GM23338 (cell line): ENCODE measurements around the gene ZEB2. TPM values are rescaled to one million over a fixed set of nuclear protein-coding genes. Genes with fewer than 3 reads are reported as not detected.

Experiments used
- ATAC-seq: fragments of 200-7000 bp; cut with Tn5 transposase; 3 replicates; pipeline ENCODE4 v1.9.1; 2020
- DNase-seq: peaks from one replicate; pipeline ENCODE4 v3.0.0-alpha.2; 2015; ENCODE audit warnings: low spot score
- H2AFZ ChIP-seq: fragments of 200-600 bp; sonication (generic); 2 replicates; pipeline ENCODE4 v1.8.0; 2016; ENCODE audit warnings: antibody characterized with exemption, mild to moderate bottlenecking, moderate library complexity
- H3F3A ChIP-seq: fragments of 200-600 bp; sonication (generic); replicated peaks from 2 replicates; pipeline ENCODE4 v1.8.0; 2017; ENCODE audit warnings: antibody characterized with exemption, mixed run types, low read depth
- H3K27ac ChIP-seq: fragments of 200-600 bp; sonication (generic); 2 replicates; pipeline ENCODE4 v1.6.1; 2016; ENCODE audit warnings: low read depth
- H3K27me3 ChIP-seq: fragments of 200-600 bp; sonication (generic); 2 replicates; pipeline ENCODE4 v1.8.0; 2016; ENCODE audit warnings: mild to moderate bottlenecking, mixed run types, moderate library complexity; ENCODE audit not compliant: insufficient read depth
- H3K36me3 ChIP-seq: fragments of 200-600 bp; sonication (generic); 2 replicates; pipeline ENCODE4 v1.8.0; 2016; ENCODE audit warnings: mild to moderate bottlenecking; ENCODE audit not compliant: insufficient read depth
- H3K4me1 ChIP-seq: fragments of 200-600 bp; sonication (generic); 2 replicates; pipeline ENCODE4 v1.8.0; 2016; ENCODE audit warnings: mild to moderate bottlenecking, moderate library complexity; ENCODE audit not compliant: insufficient read depth
- H3K4me2 ChIP-seq: fragments of 200-600 bp; sonication (generic); 2 replicates; pipeline ENCODE4 v1.7.1; 2017; ENCODE audit warnings: mixed run types
- H3K4me3 ChIP-seq: fragments of 200-600 bp; sonication (generic); 2 replicates; pipeline ENCODE4 v1.6.1; 2016; ENCODE audit warnings: mixed run types
- H3K79me2 ChIP-seq: fragments of 200-600 bp; sonication (generic); replicated peaks from 2 replicates; pipeline ENCODE4 v1.8.0; 2017; ENCODE audit warnings: mild to moderate bottlenecking; ENCODE audit not compliant: insufficient read depth
- H3K9me2 ChIP-seq: fragments of 200-600 bp; sonication (generic); 2 replicates; pipeline ENCODE4 v1.8.0; 2017; ENCODE audit not compliant: insufficient read depth
- H4K20me1 ChIP-seq: fragments of 200-600 bp; sonication (generic); replicated peaks from 2 replicates; pipeline ENCODE4 v1.8.0; 2017; ENCODE audit warnings: mild to moderate bottlenecking; ENCODE audit not compliant: insufficient read depth
- H3K27ac Mint-ChIP-seq: 2 replicates; pipeline ENCODE4 v1.8.0; 2020; ENCODE audit warnings: inconsistent platforms, mild to moderate bottlenecking, moderate library complexity, mixed read lengths
- H3K27me3 Mint-ChIP-seq: 3 replicates; pipeline ENCODE4 v1.8.0; 2022; ENCODE audit warnings: low read depth, mild to moderate bottlenecking, moderate library complexity, mixed read lengths, inconsistent platforms; ENCODE audit not compliant: insufficient read depth, poor library complexity
- H3K36me3 Mint-ChIP-seq: 3 replicates; pipeline ENCODE4 v1.8.0; 2021; ENCODE audit warnings: low read depth, mild to moderate bottlenecking, inconsistent platforms, moderate library complexity, mixed read lengths
- H3K4me1 Mint-ChIP-seq: 3 replicates; pipeline ENCODE4 v1.8.0; 2020; ENCODE audit warnings: mild to moderate bottlenecking, inconsistent platforms, mixed read lengths
- H3K4me3 Mint-ChIP-seq: 3 replicates; pipeline ENCODE4 v1.8.0; 2021; ENCODE audit warnings: moderate library complexity, mild to moderate bottlenecking, inconsistent platforms, mixed read lengths
- H3K9me3 Mint-ChIP-seq: 3 replicates; pipeline ENCODE4 v1.8.0; 2020; ENCODE audit warnings: moderate library complexity, mild to moderate bottlenecking, inconsistent platforms, mixed read lengths
- CREB1 ChIP-seq: fragments of 250-450 bp; sonication (Bioruptor Pico); IDR thresholded peaks from 2 replicates; pipeline ENCODE4 v1.5.0; 2020; ENCODE audit warnings: low read depth, mild to moderate bottlenecking, moderate library complexity
- CTCF ChIP-seq, 2 experiments: fragments of 200-600 bp in 1 of 2; sonication (generic) in 1 of 2; conservative IDR thresholded peaks; 2 replicates each; pipeline versions ENCODE4 v1.5.1 to v1.6.1; 2016 to 2017; ENCODE audit warnings: antibody characterized with exemption in 2 of 2, low read depth in 2 of 2, mild to moderate bottlenecking in 2 of 2, moderate library complexity in 1 of 2
- EZH2 ChIP-seq: fragments of 200-600 bp; sonication (generic); IDR thresholded peaks from one replicate; pipeline ENCODE4 v1.8.0; 2017; ENCODE audit warnings: antibody characterized with exemption, mild to moderate bottlenecking, low read depth; ENCODE audit not compliant: unreplicated experiment
- EZH2phosphoT487 ChIP-seq: fragments of 200-600 bp; sonication (generic); IDR thresholded peaks from one replicate; pipeline ENCODE4 v1.8.1; 2018; ENCODE audit warnings: antibody characterized with exemption; ENCODE audit not compliant: unreplicated experiment
- JUNB ChIP-seq: IDR thresholded peaks from one replicate; pipeline ENCODE4 v1.6.1; 2016; ENCODE audit warnings: antibody characterized with exemption; ENCODE audit not compliant: unreplicated experiment
- NANOG ChIP-seq: IDR thresholded peaks from 2 replicates; pipeline ENCODE4 v1.6.1; 2016; ENCODE audit warnings: antibody characterized with exemption, borderline replicate concordance
- POLR2AphosphoS5 ChIP-seq: IDR thresholded peaks from 2 replicates; pipeline ENCODE4 v1.6.1; 2016; ENCODE audit warnings: antibody characterized with exemption, low read depth
- REST ChIP-seq: IDR thresholded peaks from one replicate; pipeline ENCODE4 v1.6.1; 2018; ENCODE audit warnings: antibody characterized with exemption; ENCODE audit not compliant: unreplicated experiment
- STAT1 ChIP-seq: IDR thresholded peaks from one replicate; pipeline ENCODE4 v1.6.1; 2016; ENCODE audit warnings: antibody characterized with exemption; ENCODE audit not compliant: unreplicated experiment
- ZNF331 ChIP-seq: fragments of 250-450 bp; sonication (Bioruptor Pico); IDR thresholded peaks from 2 replicates; pipeline ENCODE4 v1.5.0; 2020; ENCODE audit warnings: low read depth, mild to moderate bottlenecking, moderate library complexity
- polyA plus RNA-seq: library from polyadenylated mRNA; unstranded; fragments of >200 nt; fragmentation: Nextera tagmentation; extraction: Ambion mirVana; gene quantifications from 2 replicates; pipeline ENCODE4 v1.2.1, GENCODE V29; 2016
- total RNA-seq: library from RNA; depleted of rRNA; stranded (reverse); fragments of >200 nt; shearing (Covaris generic); gene quantifications from 2 replicates; pipeline ENCODE4 v1.2.3, GENCODE V29; 2014
- TF ChIP-seq, protein P1 (sequence below): IDR thresholded peaks from 2 replicates; pipeline ENCODE4 v1.6.1; 2016; ENCODE audit warnings: antibody characterized with exemption

Gene ZEB2
- total and polyA plus RNA-seq, 2 experiments from 2014 or later: 0.45 TPM; not detected in 1

DNA sequence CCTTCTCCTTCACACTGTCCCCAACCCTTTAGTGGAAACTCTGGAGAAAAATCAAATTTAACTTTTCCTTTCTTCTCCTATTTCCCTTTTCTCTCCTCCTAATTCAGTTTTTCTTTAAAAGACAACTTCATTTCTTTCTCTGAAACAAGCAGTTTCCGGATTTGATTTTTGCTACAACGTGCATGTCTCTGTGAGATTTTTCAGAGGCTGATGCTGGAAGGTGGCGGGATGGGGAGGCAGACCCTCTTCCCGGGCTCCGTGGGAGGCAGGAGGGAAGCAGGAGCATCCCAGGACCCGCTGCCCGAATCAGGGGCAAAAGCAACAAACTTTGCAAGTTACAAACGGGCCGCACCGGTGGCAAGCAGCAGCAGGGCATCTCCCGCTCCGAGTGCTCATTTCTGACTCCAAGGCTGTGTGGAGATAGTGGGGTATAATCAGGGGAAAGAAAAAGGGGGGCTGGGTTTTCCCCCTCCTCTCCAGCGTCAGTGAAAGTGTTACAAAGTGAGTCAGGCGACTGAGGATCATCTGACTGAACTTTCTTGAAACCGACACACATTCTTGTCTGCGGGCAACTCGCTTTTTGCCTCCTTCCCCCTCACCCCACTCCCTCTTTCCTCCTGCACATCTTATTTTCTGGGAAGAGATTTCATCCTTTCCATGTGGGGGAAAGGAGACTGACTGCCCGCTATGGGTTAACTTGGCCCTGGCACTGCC lies 6.4 kb downstream of the ZEB2 start:
- no peak overlapping the region for H2AFZ ChIP-seq

DNA sequence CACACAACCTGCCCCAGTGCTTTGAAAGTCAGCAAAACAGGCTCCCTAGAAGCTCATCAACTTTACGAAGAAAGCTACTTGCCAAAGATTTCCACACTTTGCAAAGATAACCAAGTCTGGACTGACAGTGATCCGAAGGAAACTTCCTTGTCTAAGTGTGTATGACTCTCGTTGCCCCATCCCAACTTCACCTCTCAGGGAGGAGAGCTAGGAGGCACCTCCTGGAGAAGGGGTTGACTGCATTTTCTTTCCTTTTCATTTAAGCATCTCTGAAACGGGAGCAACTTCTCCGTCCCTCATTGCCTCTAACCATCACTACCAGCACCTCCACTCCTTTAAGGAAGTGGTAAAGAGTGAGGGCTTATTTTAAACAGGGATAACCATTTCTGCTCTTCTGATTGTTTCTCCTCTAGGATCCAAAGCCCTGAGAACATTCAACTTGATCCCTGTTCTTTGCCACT lies 7.0 kb downstream of the ZEB2 start:
- no peak overlapping the region for H3K27ac ChIP-seq
- no peak overlapping the region for H2AFZ ChIP-seq
- no peaks in the 10 kb centered on the region; the same call in 2 of the 3 replicates for H3K9me3 Mint-ChIP-seq
- H3K27me3 ChIP-seq: peaks cover 92% of the 10 kb centered on the region
- H3K4me1 Mint-ChIP-seq: peaks cover 70% of the 10 kb centered on the region
- H3K4me2 ChIP-seq: peak overlapping the region; percentile 78
- H3K36me3 ChIP-seq: no peaks in the 10 kb centered on the region
- no peaks in the 10 kb centered on the region for H3K79me2 ChIP-seq
- peaks cover 2% of the 10 kb centered on the region; the same call in 1 of the 2 replicates for H3F3A ChIP-seq
- H3K4me3 Mint-ChIP-seq: peak overlapping the region; percentile 66
- peaks cover 86% of the 10 kb centered on the region for H3K27me3 Mint-ChIP-seq
- H4K20me1 ChIP-seq: peaks cover 15% of the 10 kb centered on the region
- no peak for ATAC-seq
- H3K4me3 ChIP-seq: peak overlapping the region; percentile 58
- TF ChIP-seq EZH2 (peak; percentile 46), ZNF331 (CRISPR knock-in tag) (no peak)
- H3K9me2 ChIP-seq: no peaks in the 10 kb centered on the region
- DNase-seq: peak; percentile 44
- H3K36me3 Mint-ChIP-seq: no peaks in the 10 kb centered on the region; the same call in 2 of the 3 replicates
- no peak overlapping the region for H3K27ac Mint-ChIP-seq
- H3K4me1 ChIP-seq: peaks cover 65% of the 10 kb centered on the region

More for the DNA sequence above, 6.4 kb downstream of the ZEB2 start:
- Mint-ChIP-seq H3K36me3 (no peaks in the 10 kb centered on the region; the same call in 2 of the 3 replicates), H3K4me1 (peaks cover 64% of the 10 kb centered on the region), H3K4me3 (peak overlapping the region; percentile 66), H3K27me3 (peaks cover 79% of the 10 kb centered on the region), H3K9me3 (no peaks in the 10 kb centered on the region; the same call in 2 of the 3 replicates), H3K27ac (no peak overlapping the region)
- H3K27me3 ChIP-seq: peaks cover 92% of the 10 kb centered on the region
- DNase-seq: peak; percentile 68
- peaks cover 18% of the 10 kb centered on the region for H4K20me1 ChIP-seq
- H3F3A ChIP-seq: peaks cover 4% of the 10 kb centered on the region; the same call in 1 of the 2 replicates
- no peak for ATAC-seq
- no peaks in the 10 kb centered on the region for H3K9me2 ChIP-seq
- H3K36me3 ChIP-seq: no peaks in the 10 kb centered on the region
- peak overlapping the region; percentile 58 for H3K4me3 ChIP-seq
- H3K79me2 ChIP-seq: no peaks in the 10 kb centered on the region
- no peak overlapping the region for H3K27ac ChIP-seq
- peaks cover 70% of the 10 kb centered on the region for H3K4me1 ChIP-seq
- H3K4me2 ChIP-seq: peak overlapping the region; percentile 78
- TF ChIP-seq, protein P1, sequence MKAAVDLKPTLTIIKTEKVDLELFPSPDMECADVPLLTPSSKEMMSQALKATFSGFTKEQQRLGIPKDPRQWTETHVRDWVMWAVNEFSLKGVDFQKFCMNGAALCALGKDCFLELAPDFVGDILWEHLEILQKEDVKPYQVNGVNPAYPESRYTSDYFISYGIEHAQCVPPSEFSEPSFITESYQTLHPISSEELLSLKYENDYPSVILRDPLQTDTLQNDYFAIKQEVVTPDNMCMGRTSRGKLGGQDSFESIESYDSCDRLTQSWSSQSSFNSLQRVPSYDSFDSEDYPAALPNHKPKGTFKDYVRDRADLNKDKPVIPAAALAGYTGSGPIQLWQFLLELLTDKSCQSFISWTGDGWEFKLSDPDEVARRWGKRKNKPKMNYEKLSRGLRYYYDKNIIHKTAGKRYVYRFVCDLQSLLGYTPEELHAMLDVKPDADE: no peak
- TF ChIP-seq NANOG (no peak), EZH2 (peak; percentile 53), POLR2AphosphoS5 (no peak)

DNA sequence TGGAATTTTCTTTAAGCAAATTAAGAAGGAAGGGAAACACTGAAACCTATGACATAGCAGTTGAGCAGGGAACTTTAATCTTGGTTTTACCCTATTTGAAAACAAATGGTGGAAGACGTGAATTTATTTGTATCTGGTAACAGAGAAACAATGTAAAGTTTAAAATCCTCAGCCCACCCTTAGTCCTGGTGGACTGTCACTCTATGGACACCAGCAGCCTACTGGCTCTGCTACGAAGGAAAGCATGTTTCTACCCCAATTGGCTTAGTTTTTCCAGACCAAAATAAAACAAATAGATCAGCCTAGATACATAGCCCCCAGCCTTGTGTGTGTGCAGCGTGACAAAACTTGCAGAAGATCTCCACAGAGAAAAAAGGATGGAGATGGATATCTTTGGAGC lies 7.4 kb downstream of the ZEB2 start:
- H3K4me1 ChIP-seq: peaks cover 66% of the 10 kb centered on the region
- H3K9me3 Mint-ChIP-seq: no peaks in the 10 kb centered on the region; the same call in 2 of the 3 replicates
- H2AFZ ChIP-seq: no peak overlapping the region
- peak overlapping the region; percentile 78 for H3K4me2 ChIP-seq
- no peak for ATAC-seq
- no peak overlapping the region for H3K27ac ChIP-seq
- no peaks in the 10 kb centered on the region; the same call in 2 of the 3 replicates for H3K36me3 Mint-ChIP-seq
- no peak overlapping the region for H3K27ac Mint-ChIP-seq
- peaks cover 2% of the 10 kb centered on the region; the same call in 1 of the 2 replicates for H3F3A ChIP-seq
- H3K27me3 Mint-ChIP-seq: peaks cover 90% of the 10 kb centered on the region
- H3K36me3 ChIP-seq: no peaks in the 10 kb centered on the region
- peaks cover 75% of the 10 kb centered on the region for H3K4me1 Mint-ChIP-seq
- no peaks in the 10 kb centered on the region for H3K79me2 ChIP-seq
- H3K4me3 ChIP-seq: peak overlapping the region; percentile 58
- peaks cover 92% of the 10 kb centered on the region for H3K27me3 ChIP-seq
- DNase-seq: no peak
- H3K4me3 Mint-ChIP-seq: peak overlapping the region; percentile 66
- H3K9me2 ChIP-seq: no peaks in the 10 kb centered on the region
- peaks cover 15% of the 10 kb centered on the region for H4K20me1 ChIP-seq
- TF ChIP-seq POLR2AphosphoS5 (no peak), STAT1 (no peak), CTCF (conservative IDR thresholded peaks at IDR 0.05; ENCODE audit: low read depth in 2 of 2) (no peak), ZNF331 (CRISPR knock-in tag) (no peak), JUNB (no peak), REST (no peak), EZH2phosphoT487 (no peak), CREB1 (CRISPR knock-in tag) (no peak), EZH2 (no peak), NANOG (no peak)
